GM12873 (cell line): ENCODE results near the gene DHRS11.

ENCODE experiments used
- CTCF ChIP-seq: IDR thresholded peaks from 2 replicates; pipeline ENCODE4 v1.5.1; 2012; ENCODE audit warnings: low read depth, mild to moderate bottlenecking, moderate library complexity, low read length, control low read depth; ENCODE audit not compliant: insufficient read depth; ENCODE audit errors: missing control alignments

Gene DHRS11

DNA sequence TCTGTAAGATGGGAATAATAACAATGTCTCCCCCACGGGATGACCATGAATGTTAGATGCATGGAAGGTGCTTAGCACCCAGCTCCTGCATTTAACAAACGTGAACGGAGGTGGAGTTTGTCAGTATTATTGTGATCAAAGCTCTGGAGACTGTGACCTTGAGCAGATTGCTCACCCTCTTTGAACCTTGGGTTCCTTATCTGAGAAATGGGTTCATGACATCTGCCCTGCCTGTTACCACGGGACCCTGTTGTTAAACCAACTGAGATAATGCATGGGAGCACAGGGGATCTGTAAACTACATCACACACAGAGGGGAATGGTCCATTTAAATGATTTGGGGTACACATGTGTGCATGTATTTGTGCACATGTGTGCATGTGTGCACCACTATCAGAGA is 39.3 kb downstream of the DHRS11 start:
- no peak for TF ChIP-seq CTCF

- TF ChIP-seq CTCF = no peak
These were observed 41.5 kb downstream of the DHRS11 start for GRCh38 chr17:36632916-36633771.

DNA sequence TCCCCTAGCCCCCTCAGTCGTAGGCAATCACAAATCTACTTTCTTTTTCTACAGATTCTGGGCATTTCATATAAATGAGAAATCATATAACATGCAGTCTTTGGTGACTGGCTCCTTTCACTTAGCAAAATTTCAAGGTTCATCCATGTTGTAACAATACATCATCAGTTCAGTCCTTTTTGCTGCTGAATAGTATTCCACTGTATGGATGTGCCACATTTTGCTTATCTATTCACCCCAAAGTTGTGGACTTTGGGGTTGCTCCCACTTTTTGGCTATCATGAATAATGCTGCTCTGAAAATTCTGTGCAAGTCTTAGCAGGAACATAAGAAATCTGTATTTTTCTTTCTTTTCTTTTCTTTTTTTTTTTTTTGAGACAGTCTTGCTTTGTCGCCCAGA is 48.7 kb downstream of the DHRS11 start:
- TF ChIP-seq CTCF = no peak

- TF ChIP-seq CTCF = no peak
These were observed 49.2 kb downstream of the DHRS11 start for GRCh38 chr17:36640836-36641235.

- TF ChIP-seq CTCF = no peak
These were observed 49.7 kb downstream of the DHRS11 start for GRCh38 chr17:36641331-36641876.

DNA sequence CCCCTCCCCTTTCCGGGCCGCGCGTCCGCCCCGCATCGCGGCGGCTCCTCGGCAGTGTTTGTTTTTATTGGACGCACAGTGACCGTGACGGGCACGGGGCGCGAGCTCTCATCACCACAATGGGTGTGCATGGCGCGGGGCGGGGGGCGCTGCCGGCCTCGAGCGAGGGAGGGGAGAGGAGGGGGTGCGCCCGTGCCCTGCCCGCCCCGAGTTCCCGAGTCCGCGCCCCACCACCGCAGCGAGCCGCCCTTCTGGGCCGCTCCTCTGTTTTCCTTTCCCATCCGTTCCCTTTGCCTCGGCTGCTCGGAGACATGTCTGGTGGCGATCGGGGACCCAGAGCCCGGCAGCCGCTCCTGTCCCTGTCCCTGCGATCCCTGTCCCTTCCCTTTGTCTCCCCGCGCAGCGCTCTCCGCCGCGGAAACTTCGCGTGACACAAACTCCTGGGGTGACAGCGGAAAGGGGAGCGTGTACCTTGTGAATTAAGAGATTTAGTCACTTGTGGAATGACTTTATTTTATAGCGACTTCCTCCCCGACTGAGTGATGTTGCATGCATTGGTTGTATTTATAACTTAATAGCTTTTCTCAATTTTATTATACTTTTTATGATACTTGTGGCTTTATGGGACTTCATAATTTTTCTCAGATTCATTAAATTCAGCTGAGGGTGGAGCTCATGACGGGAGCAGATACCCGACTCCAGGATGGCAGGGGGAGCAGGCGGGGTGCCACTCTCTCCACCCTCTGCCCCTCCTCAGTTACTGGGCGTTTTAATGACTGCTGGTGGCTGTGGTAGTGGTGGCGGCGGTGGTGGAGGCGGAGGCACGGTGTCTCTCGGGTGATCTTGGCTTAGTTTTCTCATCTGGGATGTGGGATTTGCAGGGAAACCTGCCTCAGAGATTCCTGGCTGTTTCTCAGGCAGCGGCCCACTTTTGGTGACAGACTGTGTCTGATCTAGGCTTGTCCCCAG is 50.5 kb downstream of the DHRS11 start:
- no peak for TF ChIP-seq CTCF
